B cell (primary cell): Measurements from ENCODE around the gene CHST3.

Source experiments
- CTCF ChIP-seq: fragments of 200-600 bp; IDR thresholded peaks from one replicate; pipeline ENCODE4 v1.8.0; 2022; ENCODE audit warnings: antibody characterized with exemption, mild to moderate bottlenecking
- EZH2 ChIP-seq: IDR thresholded peaks from 2 replicates; pipeline ENCODE4 v1.6.1; 2012; ENCODE audit warnings: borderline replicate concordance, low read depth, mild to moderate bottlenecking, moderate library complexity, low read length; ENCODE audit not compliant: insufficient read depth, poor library complexity, severe bottlenecking

- TF ChIP-seq CTCF = no peak
- TF ChIP-seq EZH2 = no peak
Observed at GRCh38 chr10:72029414-72029813, 65.2 kb downstream of the CHST3 start.
